NCI-H524 (cell line): Measurements from ENCODE around the gene DISC1.

Source experiments
- DNase-seq, 2 experiments: peaks; one replicate each; lab custom pipeline; 2025; lab: John Stamatoyannopoulos, UW

The DISC1 gene

DNA sequence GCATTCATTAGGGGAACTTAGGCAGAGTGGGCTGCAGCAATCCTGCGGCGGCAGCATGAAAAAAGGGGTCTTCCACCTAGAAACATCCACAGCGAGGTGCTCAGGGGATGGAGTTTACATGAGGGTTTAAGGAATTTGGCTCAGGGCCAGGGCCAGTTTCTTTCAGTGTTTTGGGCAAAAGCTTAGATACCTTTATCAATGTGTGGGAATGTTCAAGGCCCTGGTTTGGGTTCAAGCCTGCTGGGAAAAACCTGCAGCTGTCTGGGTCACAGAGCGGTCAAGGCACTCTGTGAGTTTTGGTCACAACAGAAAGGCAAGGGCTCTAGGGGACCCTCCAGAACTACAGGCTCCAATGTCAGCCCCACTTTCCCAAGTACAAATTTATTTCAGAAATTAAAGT is 230.3 kb downstream of the DISC1 start:
- DNase-seq: no peak

DNA sequence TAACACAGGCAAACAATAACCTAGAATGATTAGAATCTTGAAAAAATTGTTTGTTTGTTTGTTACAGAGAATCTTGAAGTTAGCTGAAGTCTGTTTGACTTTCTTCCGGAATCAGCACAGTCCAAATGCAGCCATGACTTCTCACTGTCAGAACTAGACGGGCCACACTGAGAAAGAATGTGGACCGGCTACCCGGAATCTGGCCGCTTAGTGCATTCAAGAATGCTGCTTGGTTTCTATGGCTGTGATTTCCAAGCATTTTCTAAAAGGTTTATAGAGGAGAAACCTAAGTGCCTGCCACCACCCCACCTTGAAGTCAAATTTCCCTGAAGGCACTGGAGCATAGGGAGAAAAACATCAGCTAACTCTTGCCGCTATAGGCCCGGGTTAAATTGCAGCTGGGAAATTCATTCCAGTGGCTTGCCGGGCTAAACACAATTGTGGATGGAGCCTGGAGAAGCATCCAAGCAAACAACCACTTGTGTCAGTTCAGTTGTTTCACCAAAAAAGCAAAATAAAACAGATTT is 231.1 kb downstream of the DISC1 start:
- DNase-seq: no peak

DNA sequence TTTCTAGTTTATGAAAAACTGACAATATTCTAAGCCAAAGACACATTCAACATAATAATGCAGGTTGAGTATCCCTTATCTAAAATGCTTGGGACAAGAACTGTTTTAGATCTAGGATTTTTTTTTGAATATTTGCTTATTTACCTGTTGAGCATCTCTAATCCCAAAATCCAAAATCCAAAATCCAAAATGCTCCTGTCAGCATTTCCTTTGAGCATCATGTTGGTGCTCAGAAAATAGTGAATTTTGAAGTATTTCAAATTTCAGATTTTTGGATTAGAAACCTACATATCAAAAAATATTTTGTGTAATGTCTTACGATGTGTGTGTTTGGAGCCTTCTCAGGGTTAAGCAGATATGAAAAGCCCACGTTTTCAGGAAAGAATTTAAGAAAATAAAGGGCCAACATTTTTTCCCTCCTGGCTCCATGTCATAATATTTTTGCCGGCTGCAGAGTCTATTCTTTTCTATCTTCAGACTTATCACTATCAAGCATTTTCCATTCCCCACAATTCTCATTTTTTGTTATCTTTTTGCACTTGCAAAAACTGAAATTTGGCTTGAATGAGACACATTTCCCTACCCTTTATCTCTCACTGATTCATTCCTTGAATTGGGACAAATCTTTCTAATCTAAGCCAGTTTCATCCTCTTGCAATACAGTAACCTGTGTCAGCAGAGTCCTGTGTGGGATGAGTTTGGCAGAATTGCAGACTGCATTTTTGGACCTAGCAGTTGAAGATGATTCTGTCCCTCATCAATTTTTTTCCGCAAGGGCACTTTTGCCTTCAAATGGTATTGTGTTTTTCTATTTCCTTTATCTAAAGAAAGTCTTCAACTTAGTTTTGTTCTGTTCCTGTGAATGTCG is 233.9 kb downstream of the DISC1 start:
- DNase-seq: no peak

DNA sequence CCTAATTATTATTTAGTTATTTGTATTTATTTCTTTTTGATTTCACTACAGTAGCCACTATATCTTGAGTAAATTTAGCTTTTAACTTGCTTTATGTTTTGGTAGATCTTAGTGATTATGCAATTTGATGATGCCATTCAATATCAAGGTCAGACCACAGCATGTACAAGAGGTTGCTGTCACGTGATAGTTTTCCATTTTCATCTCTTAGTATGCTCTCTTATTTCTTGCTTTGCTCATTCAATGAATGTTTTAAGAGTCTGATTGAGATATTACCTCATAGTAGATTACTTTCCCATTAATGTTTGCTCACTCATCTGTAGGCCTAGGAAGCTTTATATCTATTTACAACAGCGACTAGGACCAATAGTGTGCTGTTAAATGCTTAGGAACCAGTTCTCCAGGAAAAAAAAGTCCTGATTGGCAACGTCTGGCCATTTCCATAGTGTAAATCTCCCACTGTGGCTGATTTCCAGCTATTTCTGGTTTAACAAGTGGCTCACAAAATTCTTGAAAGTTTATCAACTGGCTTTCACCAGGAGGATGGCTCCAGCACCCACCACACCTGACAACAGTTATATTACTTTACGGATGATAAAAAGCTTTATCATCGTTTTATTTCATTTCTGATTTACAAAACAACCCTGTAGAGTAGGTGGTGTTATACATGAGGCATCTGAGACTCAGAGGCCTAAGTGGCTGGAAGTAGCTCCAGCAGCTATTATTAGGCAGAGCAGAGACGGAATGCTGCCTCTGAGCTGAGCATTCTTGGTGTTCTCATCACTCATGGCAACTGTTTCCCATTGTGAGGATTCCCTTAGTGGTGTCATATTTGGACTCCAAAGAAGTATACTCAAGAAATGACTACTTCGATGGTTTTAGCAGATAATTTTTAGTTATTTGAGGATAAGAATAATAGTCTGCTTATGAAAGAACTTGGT is 235.2 kb downstream of the DISC1 start:
- no peak for DNase-seq

DNA sequence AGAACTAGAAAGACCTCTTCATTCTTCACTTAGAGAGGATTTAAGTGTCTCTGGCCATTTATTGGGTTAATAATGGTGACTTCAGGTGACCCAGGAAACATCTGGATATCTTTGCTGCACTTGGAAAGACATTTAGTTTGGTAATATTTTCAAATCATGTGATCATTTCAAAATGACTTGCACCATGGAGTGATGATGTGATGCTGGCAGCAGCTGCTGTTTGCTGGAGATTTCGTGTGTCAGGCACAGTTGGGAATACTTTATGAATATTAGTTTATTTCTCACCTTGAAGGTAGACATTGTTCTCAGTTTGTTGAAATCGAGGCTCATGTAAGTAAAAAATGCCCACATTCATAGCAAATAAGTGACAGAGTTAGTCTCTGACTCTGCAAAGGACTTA is 236.0 kb downstream of the DISC1 start:
- no peak for DNase-seq

DNA sequence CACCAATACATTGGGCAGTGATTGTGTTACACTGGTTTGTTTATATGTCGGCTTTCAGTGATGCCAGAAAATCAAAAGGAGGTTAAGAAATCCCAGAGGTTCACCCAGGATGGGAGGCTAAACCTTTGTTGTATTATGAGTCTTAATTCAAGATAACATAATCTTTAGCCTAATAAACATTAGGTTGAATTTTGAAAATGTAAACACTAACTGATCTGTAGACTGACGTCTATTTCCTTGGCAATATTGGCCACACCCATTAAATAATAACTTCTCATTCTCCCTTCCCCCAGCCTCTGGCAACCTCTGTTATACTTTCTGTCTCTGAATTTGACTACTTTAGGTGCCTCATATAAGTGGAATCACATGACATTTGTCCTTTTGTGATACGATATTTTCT is 238.7 kb downstream of the DISC1 start:
- no peak for DNase-seq

DNA sequence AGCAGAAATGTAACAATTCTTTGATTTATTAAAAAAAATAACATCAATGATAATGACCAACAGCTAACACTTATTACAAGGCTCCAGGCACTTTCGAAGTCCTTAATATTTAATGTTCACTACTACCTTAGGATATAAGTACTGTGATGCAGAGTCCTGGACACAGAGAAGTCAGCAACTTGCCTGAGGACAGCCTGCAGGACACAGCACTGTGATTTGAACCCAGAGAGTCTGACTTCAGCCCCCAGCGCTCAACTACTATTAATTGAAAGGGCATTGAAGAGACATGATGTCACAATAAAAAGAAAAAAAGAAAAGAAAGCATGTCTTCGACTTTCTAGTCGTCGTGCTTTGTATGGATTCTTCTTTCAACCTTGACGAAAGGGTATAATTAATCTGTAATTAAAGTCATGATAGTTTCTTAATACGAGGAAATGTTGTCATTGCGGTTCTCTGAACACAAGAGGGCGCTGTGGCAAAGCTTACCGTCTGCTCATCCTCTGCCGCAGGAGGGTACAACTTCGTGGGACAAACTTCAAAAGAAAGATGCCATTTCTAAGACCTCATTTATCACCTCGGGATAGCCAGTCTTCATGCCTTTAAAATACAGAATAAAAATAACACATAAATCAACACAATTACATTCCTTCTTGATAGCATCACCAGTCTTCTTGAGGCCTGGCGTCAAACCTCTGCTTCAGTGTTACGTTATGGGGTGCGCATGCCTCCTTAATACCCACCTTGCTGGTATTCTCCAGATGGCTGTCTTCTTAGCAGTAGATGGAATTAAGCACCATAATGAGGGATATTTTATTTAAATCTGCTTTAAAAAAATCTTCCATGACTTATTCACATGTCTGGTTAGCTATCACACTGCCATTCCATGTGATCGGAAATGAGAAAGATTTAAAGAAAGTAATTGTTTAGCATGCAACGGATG is 240.1 kb downstream of the DISC1 start:
- peak; percentile 82 to 94 for DNase-seq

DNA sequence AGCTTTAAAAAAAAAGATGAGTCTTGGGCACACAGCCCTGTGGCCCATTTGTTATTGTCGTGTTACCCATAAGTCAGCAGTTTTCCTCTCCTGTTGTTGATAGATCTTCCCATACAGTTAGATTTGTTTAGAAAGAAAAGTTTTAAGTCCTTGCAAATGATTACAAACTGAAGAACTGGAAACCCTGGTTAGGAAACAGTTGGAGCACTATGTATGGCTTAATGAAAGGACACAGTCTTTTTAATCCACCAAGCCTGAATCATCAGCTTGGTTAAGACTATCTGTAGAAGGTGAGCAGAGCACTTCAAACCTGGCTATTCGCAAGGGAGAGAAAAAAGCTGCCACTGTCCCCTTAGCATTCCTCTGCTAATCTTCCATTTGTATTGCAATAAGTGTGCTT is 241.0 kb downstream of the DISC1 start:
- DNase-seq: peak in 1 of 2 experiments; percentile 51

DNA sequence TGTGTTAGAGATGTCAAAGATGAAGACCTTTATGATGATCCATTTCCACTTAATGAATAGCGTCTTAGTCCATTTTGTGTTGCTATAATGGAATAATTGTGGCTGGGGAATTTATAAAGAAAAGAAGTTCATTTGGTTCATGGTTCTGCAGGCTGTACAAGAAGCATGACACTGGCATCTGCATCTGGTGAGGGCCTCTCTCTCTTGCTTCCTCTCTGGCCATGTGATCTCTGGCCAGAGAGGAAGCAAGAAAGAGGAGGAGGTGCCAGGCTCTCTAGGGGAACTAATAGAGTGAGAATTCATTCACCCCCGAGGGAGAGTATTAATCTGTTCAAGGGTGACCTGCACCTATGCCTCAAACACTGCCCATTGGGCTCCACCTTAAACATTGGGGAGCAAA is 242.8 kb downstream of the DISC1 start:
- no peak for DNase-seq

DNA sequence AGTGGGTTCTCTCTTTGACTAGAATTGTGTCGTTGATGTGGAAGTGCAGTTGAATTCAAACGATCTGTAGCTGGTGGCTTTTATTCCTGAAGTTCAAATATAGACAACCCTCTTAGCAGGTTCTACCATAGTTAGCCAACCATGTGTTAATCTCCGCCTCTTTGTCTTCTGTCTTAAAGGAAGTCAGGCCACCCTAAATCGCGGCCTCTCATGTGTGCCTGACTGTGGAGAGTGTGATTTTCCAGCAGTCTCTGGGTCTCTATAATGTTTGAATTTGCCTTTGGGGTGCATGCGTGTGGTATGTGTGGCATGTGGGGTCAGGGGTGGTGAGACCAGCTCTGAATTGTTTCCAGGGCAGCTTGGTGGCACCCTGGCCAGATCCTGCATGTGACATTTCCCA is 244.9 kb downstream of the DISC1 start:
- DNase-seq: no peak

DNA sequence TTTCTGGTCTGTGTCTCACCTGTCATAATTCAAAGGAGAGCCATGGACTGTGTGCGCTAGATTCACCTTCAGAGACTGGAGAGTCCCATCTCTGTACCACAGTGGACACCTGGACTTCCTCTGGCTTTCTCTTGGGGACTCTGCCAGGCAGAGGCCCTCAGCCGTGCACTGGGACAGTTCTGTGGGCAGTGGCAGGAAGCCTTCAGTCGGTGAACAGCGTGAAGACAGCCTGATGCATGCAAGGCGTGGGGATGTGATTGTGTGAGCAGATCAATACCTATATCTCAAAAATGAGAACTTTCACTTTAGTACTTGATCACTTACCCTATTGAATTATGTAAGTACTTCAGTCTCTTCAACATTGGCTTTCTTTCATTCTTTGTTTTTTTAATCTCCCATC is 245.3 kb downstream of the DISC1 start:
- no peak for DNase-seq

DNA sequence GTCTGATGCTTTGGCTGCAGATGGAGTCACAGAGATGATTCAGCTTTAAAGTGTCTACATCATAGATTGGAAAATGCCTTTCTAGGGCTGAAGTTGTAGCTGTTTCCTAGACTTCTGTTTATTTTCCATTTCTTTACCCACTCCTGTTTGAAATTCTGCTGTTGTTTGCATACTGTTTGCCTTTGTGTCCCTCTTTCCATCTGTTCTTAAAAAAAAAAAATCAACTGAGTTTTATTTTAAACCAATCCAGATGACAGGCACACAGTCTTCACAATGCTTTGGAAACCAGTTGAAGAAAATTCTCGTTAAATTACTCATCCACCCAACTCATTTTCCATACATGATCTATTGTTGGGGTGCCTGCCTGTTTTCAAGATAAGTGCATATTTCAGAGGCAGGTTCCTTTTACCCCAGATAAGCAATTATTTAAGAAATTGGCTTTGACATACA is 245.9 kb downstream of the DISC1 start:
- DNase-seq: no peak

DNA sequence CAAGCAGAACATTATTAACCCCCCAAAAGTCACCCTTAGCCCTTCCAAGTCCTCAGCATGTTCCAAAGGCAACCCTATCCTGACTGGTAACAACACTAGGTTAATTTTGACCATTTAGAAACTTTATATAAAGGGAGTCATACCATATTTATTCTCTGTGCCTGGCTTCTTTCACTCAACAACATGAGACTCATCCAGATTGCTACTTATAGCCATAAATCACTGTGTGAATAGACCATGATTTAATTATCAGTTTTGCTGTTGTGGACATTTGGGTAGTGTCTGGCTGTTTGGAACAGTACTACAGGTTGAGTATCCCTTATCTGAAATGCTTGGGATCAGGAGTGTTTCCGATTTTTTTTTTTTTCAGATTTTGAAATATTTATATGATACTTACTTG is 252.1 kb downstream of the DISC1 start:
- no peak for DNase-seq

DNA sequence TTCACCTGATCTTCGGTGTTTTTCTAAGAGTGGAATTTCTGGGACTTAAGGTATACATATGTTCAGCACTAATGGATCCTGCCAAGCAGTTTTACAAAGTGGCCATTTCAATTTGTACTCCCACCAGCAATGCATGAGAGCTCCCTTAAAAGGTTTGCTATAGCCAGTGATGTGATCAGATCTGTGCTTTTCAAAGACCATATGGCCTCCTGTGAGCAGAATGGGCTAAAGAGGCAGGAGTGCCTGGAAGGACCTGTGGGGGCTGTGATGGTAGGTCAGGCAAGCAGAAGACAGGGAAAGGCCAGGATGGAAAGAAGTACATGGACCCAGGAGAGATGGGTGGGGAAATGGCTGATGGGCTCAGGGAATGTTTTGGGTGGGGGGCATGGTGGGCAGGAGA is 252.7 kb downstream of the DISC1 start:
- DNase-seq: peak; percentile 56 to 84

DNA sequence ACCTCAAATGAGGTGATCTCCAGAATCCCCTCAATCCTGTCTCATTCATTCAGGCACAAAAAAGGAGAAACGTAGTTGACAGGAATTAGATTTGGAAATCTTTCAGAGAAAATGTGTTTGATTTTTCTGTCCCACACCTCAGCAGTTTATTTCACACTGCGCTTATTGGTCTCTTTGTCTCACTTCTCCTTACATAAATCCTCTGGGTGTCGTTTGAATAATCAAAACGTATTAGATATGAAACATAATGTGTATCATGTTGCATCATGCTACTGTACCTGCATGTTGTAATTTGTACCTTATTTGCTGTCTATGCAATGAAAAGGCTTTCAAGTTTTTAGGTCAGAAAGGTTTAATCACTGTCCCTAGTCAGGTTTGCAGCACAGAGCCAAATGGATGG is 255.7 kb downstream of the DISC1 start:
- no peak for DNase-seq

DNA sequence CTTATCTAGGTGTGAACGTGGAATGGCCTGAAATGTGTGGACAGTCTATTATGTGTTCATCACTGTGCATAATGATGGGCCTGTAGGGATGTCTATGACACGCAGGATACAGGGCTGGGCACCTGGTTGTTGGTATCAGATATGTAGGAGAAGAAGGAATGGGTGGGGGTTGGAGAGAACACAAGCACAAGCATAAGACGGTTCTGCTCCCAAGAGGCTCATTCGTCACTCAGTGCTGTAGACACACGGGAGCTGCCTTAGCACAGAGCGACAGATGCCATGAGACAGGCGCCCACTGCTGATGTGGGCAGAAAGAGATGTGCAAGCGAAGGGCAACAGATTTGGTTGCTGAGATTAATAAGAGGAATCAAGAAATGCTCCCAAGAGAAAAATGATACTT is 256.2 kb downstream of the DISC1 start:
- peak; percentile 47 to 87 for DNase-seq

DNA sequence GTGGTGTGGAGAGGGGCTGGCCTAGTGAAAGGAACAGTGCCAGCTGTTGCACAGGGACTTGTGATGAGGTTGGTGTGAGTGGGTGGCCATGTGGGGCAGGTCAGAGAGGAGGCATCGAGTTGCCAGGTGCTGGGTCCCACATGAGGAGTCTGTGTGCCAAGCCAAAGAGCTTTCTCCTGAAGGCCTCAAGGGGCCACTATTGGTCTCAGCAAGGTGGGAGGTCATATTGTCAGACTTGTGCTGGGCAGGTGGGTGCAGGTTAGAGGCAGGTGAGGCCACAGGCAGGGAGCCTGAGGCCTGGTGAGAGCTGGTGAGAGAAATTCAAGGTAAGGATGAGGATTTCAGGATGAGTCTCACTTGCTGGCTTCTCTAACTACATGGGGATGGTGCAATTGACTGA is 256.8 kb downstream of the DISC1 start:
- peak; percentile 32 to 46 for DNase-seq

DNA sequence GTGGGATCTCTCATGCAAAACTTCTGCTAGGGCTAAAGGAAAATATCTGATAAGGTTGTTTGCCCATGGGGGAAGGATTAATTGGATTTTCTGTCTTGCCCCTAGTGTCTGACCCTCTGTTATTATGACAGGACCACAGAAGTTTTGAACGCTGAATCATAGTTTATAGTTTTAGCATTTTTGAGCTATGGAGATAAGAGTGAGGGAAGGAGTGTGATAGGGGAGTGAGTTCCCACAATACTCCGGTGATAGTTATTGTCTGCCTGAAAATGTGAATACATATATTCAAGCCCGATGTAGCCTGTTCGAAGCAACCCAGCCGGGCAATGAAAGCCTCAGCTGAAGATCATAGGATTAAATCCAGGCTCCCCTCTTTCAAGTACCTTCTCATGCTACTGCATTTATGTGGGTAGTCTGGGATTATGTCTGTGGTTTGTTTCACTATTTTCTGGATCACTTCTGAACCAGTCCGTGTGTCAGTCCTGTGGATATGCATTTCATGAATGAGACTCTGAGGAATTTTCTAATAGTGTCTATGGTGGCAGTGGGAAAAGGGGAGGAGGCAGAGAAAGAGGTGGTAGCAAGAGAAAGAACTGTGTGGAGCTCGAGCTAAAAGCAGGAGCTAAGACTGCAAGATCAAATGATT is 258.7 kb downstream of the DISC1 start:
- DNase-seq: peak in 1 of 2 experiments; percentile 48

DNA sequence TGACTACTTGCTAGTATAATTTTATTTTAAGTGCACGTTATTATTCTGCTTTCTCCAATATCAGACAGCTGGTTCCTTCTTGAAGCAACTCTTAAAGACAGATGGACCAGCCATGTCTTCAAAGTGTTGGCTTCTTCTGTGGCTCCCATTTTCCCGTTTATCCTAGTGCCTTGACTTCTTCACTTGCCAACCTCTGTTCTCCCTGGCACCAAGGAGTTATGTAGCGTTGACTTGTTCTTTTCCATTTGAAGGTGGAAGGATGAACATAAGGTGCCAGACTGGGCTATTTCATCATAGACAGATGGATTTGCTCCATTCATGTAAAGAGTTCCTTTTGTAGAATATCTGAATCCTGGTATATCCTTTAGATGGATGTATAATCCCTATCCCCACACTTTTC is 260.6 kb downstream of the DISC1 start:
- peak in 1 of 2 experiments; percentile 11 for DNase-seq

DNA sequence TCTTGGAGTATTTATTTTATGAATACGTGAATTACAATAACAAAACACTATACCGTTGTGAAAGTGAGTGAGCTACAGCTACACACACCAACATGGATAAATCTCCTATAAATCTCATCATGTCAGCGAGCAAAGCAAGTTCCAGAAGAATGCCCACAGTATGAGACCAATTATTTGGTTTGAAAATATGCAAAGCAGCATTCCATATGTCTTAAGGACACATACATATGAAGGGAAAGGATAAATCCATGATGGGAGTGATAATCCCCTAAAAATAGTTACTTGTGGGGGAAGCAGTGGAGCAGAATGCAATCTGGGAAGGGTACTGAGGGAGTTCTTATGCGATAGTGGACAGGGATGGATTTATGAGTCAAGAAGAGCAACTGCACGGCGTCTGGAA is 261.3 kb downstream of the DISC1 start:
- DNase-seq: no peak

DNA sequence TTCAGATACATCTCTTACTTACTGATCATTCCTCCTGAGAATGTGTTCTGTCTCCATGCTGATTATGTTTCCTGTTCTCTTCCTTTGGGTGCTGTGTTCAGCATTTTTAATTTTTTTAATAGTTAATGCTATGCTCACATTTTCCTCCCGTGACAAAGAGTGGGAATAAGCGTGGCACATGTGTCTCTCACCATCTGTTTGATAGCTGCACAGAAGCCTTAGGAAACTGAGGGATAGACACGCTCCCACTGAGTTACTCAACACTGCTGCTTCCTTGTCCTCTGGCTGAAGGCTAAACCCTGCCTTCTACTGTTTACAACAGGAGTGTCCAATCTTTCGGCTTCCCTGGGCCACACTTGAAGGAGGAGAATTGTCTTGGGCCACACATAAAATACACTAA is 264.2 kb downstream of the DISC1 start:
- DNase-seq: no peak
